Measurements from ENCODE around the gene COL20A1.
A peak's percentile ranks its signal among the peaks of the same experiment; 100 is the strongest.

Gene COL20A1

GRCh38 chr20:63292904-63293303 is at the start of gene COL20A1:
Gene COL20A1, plus strand, starts transcription at chr20:63293186. Its CDS starts 1,922 bp downstream, at chr20:63295108.
- DNase-seq, result no peak

GRCh38 chr20:63243604-63244247 is 49.3 kb upstream of the COL20A1 start:
- DNase-seq, result no peak

- no peak for DNase-seq
Observed at GRCh38 chr20:63244468-63244867, 48.5 kb upstream of the COL20A1 start.

GRCh38 chr20:63246490-63247288 is 46.3 kb upstream of the COL20A1 start:
- no peak for DNase-seq

GRCh38 chr20:63247671-63248228 is 45.2 kb upstream of the COL20A1 start:
- no peak for DNase-seq

- DNase-seq, result no peak
Observed at GRCh38 chr20:63248835-63249591, 44.0 kb upstream of the COL20A1 start.

- DNase-seq, result no peak
Observed at GRCh38 chr20:63249891-63250290, 43.1 kb upstream of the COL20A1 start.

- DNase-seq, result peak in 1 of 2 donors; percentile 32
Observed at GRCh38 chr20:63251350-63251749, 41.6 kb upstream of the COL20A1 start.

GRCh38 chr20:63252284-63252711 is 40.7 kb upstream of the COL20A1 start:
- no peak for DNase-seq

- DNase-seq, result no peak
Observed at GRCh38 chr20:63253065-63253437, 39.9 kb upstream of the COL20A1 start.

- DNase-seq, result peak in 1 of 2 donors; percentile 25
Observed at GRCh38 chr20:63253438-63254231, 39.4 kb upstream of the COL20A1 start.

- DNase-seq, result no peak
Observed at GRCh38 chr20:63254232-63254605, 38.8 kb upstream of the COL20A1 start, which contains the start of gene NKAIN4. Gene NKAIN4, minus strand, starts transcription at chr20:63254463. Its CDS starts 13 bp downstream, at chr20:63254450.

GRCh38 chr20:63254606-63255384 is 38.2 kb upstream of the COL20A1 start:
- no peak for DNase-seq

- no peak for DNase-seq
Observed at GRCh38 chr20:63255931-63256704, 36.9 kb upstream of the COL20A1 start.

- no peak for DNase-seq
Observed at GRCh38 chr20:63256954-63257353, 36.0 kb upstream of the COL20A1 start.

GRCh38 chr20:63257629-63258028 is 35.4 kb upstream of the COL20A1 start:
- DNase-seq, result no peak

- DNase-seq, result no peak
Observed at GRCh38 chr20:63258781-63259180, 34.2 kb upstream of the COL20A1 start.

- no peak for DNase-seq
Observed at GRCh38 chr20:63259734-63260460, 33.1 kb upstream of the COL20A1 start.

GRCh38 chr20:63260521-63260920 is 32.5 kb upstream of the COL20A1 start:
- DNase-seq, result no peak
